Aorta (tissue), 5 donors: Measurements from ENCODE around the gene FRZB. TPM values are rescaled to one million over a fixed set of nuclear protein-coding genes. Genes with fewer than 3 reads are reported as not detected.
"Not testable (repeated sequence)": the region's sequence is repeated elsewhere in the genome, so short reads cannot be mapped to it uniquely, and the experiment has no call there.

Experiments used
- ATAC-seq: fragments of 200-7000 bp; cut with Tn5 transposase; one replicate; pipeline ENCODE4 v1.9.1; 2022; ENCODE audit warnings: moderate library complexity; ENCODE audit not compliant: low FRiP score
- DNase-seq, 2 donors: peaks; one replicate each; pipeline ENCODE4 v3.0.0-alpha.2; 2020
- H3K27ac ChIP-seq, 2 donors: one replicate each; pipeline ENCODE4 v1.5.1; 2013; ENCODE audit warnings: low read length in 2 of 2, mild to moderate bottlenecking in 2 of 2, moderate library complexity in 2 of 2, control low read depth in 1 of 2, inconsistent platforms in 1 of 2, low read depth in 1 of 2
- H3K27me3 ChIP-seq, 2 donors: one replicate each; pipeline ENCODE4 v1.6.1; 2013; ENCODE audit warnings: control low read depth in 1 of 2, low read length in 1 of 2, mild to moderate bottlenecking in 1 of 2, moderate library complexity in 1 of 2; ENCODE audit not compliant: insufficient read depth in 2 of 2, control insufficient read depth in 1 of 2
- H3K36me3 ChIP-seq, 2 donors: one replicate each; pipeline ENCODE4 v1.6.1; 2013; ENCODE audit warnings: control low read depth in 1 of 2, low read length in 1 of 2, mild to moderate bottlenecking in 1 of 2; ENCODE audit not compliant: insufficient read depth in 2 of 2, control insufficient read depth in 1 of 2
- H3K4me1 ChIP-seq, 2 donors: one replicate each; pipeline ENCODE4 v1.6.1; 2013; ENCODE audit warnings: low read length in 2 of 2, control low read depth in 1 of 2, mild to moderate bottlenecking in 1 of 2, moderate library complexity in 1 of 2; ENCODE audit not compliant: insufficient read depth in 2 of 2, control insufficient read depth in 1 of 2
- H3K4me3 ChIP-seq, 2 donors: one replicate each; pipeline ENCODE4 v1.5.1; 2013; ENCODE audit warnings: low read length in 2 of 2, control low read depth in 1 of 2, mild to moderate bottlenecking in 1 of 2
- H3K9me3 ChIP-seq: one replicate; pipeline ENCODE4 v1.6.1; 2013; ENCODE audit warnings: mild to moderate bottlenecking, low read length; ENCODE audit not compliant: control insufficient read depth
- WGBS, 2 donors: extraction: QIAGEN DNeasy Blood & Tissue Kit; methylation state at CpG; one replicate each; pipeline ENCODE4 v1.1.7; 2013; 5-methylcytosine and 5-hydroxymethylcytosine counted together
- intact Hi-C, 2 donors: fragments of 100-400 bp; cut with DNase I; formaldehyde crosslinking; loops; one replicate each; pipeline versions ENCODE4 v1.14.2 to v1.15.0; 2022
- polyA plus RNA-seq, 2 donors: library from polyadenylated mRNA; stranded (reverse); fragments of 200-250 nt; gene quantifications; one replicate each; pipeline ENCODE4 v1.2.3, GENCODE V29; 2013
- total RNA-seq, 2 donors: library from RNA; stranded (reverse); fragmentation: NEBNext Ultra II Directional; extraction: Animal tissue kit (Norgen Biotek cat#: 25700); gene quantifications; one replicate each; pipeline ENCODE4 v1.2.1, GENCODE V29; 2021
- donor health status: healthy with polysubstance abuse.
- donor health status: Bipolar disorder and iron deficiency.
- donor health status: DM: no; HTN: no; CAD: no.
- donor health status: DM: no; HTN: no; CAD: no.
- donor health status: DM: yes; HTN: yes; CAD: no.

Gene FRZB
- total and polyA plus RNA-seq, 4 donors = 47.9 to 277 (median 96.9) TPM

DNA sequence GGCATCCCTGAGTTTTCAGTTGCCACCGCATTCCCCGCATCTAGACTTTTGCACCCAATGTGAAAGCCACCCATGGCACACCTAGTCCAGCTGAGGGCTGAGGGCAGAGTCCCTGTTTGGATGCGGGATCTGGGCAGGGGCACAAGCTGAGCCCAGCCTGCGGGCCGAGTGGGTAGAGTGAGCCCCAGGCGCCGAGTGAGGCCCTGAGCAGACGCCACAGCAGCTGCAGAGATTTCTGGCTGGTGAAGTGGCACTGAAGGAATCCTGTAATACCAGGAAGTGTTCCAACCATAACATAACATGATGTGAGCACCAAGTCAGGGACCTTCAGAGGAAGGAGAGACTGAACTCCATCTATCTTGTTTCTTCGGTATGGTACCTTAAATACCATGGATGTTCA is 27.7 kb upstream of the FRZB start:
- intact Hi-C loops = no loop called here
- no peak overlapping the region for H3K4me3 ChIP-seq
- H3K4me1 ChIP-seq = no peaks in the 10 kb centered on the region
- H3K36me3 ChIP-seq = no peaks in the 10 kb centered on the region
- H3K9me3 ChIP-seq = no peaks in the 10 kb centered on the region
- H3K27ac ChIP-seq = peak overlapping the region; percentile 14 to 78
- ATAC-seq (peak; percentile 83), DNase-seq (peak; percentile 68 to 83)
- H3K27me3 ChIP-seq = no peaks in the 10 kb centered on the region
- 7 to 14% methylated on average over 9 of the region's 9 CpGs for WGBS, 2 donors

DNA sequence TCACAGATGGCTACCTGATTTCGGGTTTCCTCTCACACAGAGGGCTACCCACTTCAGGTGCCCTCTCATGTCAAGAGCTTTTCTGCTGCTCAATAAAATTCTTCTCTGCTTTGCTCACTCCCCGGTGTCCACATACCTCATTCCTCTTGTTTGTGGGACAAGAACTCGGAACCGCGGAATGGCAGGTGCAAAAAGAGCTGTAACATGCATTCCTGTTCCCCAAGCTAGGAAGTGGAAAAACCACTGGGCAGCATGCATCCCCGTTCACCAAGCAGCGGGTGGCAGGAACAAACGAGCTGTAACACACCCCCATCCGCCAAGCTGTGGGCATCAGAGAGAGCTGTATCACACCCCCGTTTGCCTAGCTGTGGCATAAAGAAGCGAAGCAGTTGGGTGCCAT is 27.2 kb upstream of the FRZB start:
- Histone ChIP-seq H3K9me3 (no peaks in the 10 kb centered on the region), H3K36me3 (no peaks in the 10 kb centered on the region), H3K27me3 (no peaks in the 10 kb centered on the region), H3K4me1 (no peaks in the 10 kb centered on the region), H3K4me3 (no peak overlapping the region), H3K27ac (peak overlapping the region; percentile 51 to 78)
- ATAC-seq = peak; percentile 34
- 82 to 88% methylated on average over 11 of the region's 11 CpGs for WGBS, 2 donors
- no peak for DNase-seq
- intact Hi-C loops = no loop called here

DNA sequence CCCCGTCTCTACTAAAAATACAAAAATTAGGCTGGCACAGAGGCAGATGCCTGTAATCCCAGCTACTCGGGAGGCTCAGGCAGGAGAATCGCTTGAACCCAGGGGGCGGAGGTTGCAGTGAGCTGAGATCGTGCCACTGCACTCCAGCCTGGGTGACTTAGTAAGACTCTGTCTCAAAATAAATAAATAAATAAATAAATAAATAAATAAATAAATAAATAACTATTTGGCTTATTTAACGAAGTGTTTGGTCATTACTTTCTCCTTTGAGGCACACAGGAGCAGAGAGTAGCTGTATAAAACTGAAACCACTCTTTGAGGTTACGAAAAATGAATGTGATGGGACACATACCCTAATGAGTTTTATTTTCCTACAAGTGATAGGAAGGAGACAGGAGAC is 26.6 kb upstream of the FRZB start:
- H3K4me1 ChIP-seq, intact Hi-C loops, H3K9me3 ChIP-seq, H3K4me3 ChIP-seq, ATAC-seq, DNase-seq, H3K27me3 ChIP-seq, H3K36me3 ChIP-seq: not testable (repeated sequence)
- peak overlapping the region; percentile 51 to 78 for H3K27ac ChIP-seq
- 88 to 91% methylated on average over 7 of the region's 7 CpGs for WGBS, 2 donors

DNA sequence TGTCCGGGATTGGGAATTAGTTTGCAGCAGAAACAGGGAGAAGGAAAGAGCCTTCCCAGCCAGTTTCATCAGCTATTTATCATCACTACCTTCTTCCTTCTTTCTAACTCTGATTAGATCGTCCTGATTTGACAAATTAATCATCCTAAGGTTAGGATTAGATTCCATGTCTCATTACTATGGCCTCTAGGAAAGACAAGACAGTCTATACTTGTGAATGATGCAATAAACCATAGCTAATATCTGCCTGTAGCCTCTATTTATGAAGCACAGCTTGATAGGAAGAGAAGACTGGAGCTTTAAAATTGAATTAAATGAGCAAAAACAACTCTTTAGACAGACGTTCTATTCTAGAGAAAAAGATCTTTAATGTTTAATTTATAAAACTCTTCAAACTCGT is 25.2 kb upstream of the FRZB start:
- H3K4me3 ChIP-seq = no peak overlapping the region
- no peak overlapping the region for H3K27ac ChIP-seq
- ATAC-seq (no peak), DNase-seq (no peak)
- no peaks in the 10 kb centered on the region for H3K27me3 ChIP-seq
- H3K4me1 ChIP-seq = peaks cover 0 to 3% of the 10 kb centered on the region in 2 donors
- H3K36me3 ChIP-seq = no peaks in the 10 kb centered on the region
- intact Hi-C loops = no loop called here
- no peaks in the 10 kb centered on the region for H3K9me3 ChIP-seq
- WGBS, 2 donors = 73 to 75% methylated on average over 4 of the region's 4 CpGs

DNA sequence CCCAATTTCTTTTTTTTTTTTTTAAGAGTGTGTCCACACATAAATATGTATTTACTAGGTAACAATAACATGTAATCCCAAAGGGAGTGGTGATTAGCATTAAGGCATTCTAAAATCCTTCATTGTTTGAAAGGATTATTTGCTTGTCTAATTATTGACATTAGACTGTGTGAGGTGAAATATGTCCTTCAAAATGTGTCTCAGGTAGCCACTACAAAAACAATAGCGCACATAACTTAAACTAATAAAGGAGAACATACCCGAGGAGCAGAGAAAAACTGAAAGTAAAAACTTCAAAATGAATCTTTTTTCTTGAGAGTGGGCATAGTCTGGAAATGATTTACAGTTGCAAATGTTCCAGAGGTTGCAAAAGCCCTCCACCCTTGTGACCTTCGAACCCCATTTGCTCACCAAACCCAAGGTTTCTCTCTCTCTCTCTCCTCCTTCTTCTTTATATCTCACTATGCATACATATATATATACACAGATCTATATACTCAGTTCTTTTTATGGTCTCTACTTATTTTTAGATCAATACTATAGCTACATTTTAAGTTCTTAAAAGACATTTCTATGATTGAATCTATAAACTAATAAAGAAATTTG is 24.4 kb upstream of the FRZB start:
- no peaks in the 10 kb centered on the region for H3K36me3 ChIP-seq
- DNase-seq (no peak), ATAC-seq (no peak)
- intact Hi-C loops = no loop called here
- no peak overlapping the region for H3K4me3 ChIP-seq
- peaks cover 0 to 5% of the 10 kb centered on the region in 2 donors for H3K4me1 ChIP-seq
- H3K27ac ChIP-seq = no peak overlapping the region
- 83 to 90% methylated on average over 3 of the region's 3 CpGs for WGBS, 2 donors
- H3K27me3 ChIP-seq = no peaks in the 10 kb centered on the region
- no peaks in the 10 kb centered on the region for H3K9me3 ChIP-seq

- ATAC-seq (no peak), DNase-seq (no peak)
- no peak overlapping the region for H3K4me3 ChIP-seq
- 87 to 93% methylated on average over 7 of the region's 7 CpGs for WGBS, 2 donors
- H3K27me3 ChIP-seq = no peaks in the 10 kb centered on the region
- no peaks in the 10 kb centered on the region for H3K36me3 ChIP-seq
- H3K9me3 ChIP-seq = no peaks in the 10 kb centered on the region
- peaks cover 0 to 5% of the 10 kb centered on the region in 2 donors for H3K4me1 ChIP-seq
- intact Hi-C loops = no loop called here
- no peak overlapping the region for H3K27ac ChIP-seq
These were observed 23.9 kb upstream of the FRZB start for GRCh38 chr2:182890305-182890704.

GRCh38 chr2:182887753-182888415 is 21.4 kb upstream of the FRZB start:
- Histone ChIP-seq H3K4me3 (no peak overlapping the region), H3K4me1 (peaks cover 0 to 5% of the 10 kb centered on the region in 2 donors), H3K36me3 (no peaks in the 10 kb centered on the region), H3K27me3 (no peaks in the 10 kb centered on the region), H3K27ac (no peak overlapping the region), H3K9me3 (no peaks in the 10 kb centered on the region)
- no peak for DNase-seq
- 71 to 77% methylated on average over 4 of the region's 4 CpGs for WGBS, 2 donors
- ATAC-seq = no peak
- intact Hi-C loops = no loop called here

GRCh38 chr2:182887093-182887492 is 20.7 kb upstream of the FRZB start:
- H3K4me3 ChIP-seq = no peak overlapping the region

DNA sequence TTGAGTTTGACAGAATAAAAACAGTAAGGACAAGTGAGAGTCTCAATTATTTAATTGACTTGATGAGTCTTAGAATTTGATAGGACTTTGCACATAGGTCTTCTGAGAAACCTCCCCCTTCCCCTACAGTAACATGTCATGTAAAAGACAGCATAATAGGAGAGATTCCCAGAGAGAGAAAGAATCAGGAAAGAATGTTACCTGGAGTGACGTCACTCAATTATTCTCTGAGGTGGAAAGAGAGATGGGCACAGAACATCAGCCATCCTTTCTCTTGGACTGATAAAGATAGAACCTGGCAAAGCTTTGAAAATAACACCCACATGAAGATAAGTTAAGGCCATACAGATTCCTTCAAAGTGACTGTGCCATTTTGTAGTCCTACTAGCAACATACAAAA is 19.3 kb upstream of the FRZB start:
- no peaks in the 10 kb centered on the region for H3K27me3 ChIP-seq
- DNase-seq (no peak), ATAC-seq (no peak)
- no peaks in the 10 kb centered on the region for H3K36me3 ChIP-seq
- intact Hi-C loops = no loop called here
- H3K4me1 ChIP-seq = peaks cover 0 to 5% of the 10 kb centered on the region in 2 donors
- no peak overlapping the region for H3K27ac ChIP-seq
- 88 to 91% methylated on average over 1 of the region's 1 CpG for WGBS, 2 donors
- no peak overlapping the region for H3K4me3 ChIP-seq
- H3K9me3 ChIP-seq = no peaks in the 10 kb centered on the region

More at GRCh38 chr2:182887093-182887492, 20.7 kb upstream of the FRZB start:
- DNase-seq (no peak), ATAC-seq (no peak)
- Histone ChIP-seq H3K9me3 (no peaks in the 10 kb centered on the region), H3K27me3 (no peaks in the 10 kb centered on the region), H3K27ac (no peak overlapping the region), H3K36me3 (no peaks in the 10 kb centered on the region), H3K4me1 (peaks cover 0 to 5% of the 10 kb centered on the region in 2 donors)
- intact Hi-C loops = no loop called here
- 52 to 53% methylated on average over 6 of the region's 6 CpGs for WGBS, 2 donors
